GM18519 (cell line): ENCODE data around the gene CDH13.
A peak's percentile ranks its signal among the peaks of the same experiment; 100 is the strongest.

Source experiments
- ATAC-seq: cut with Tn5 transposase; IDR thresholded peaks from one replicate; pipeline ENCODE4 v1.9.1; 2021; ENCODE audit warnings: mild to moderate bottlenecking, moderate library complexity; ENCODE audit not compliant: unreplicated experiment, low FRiP score

Gene CDH13

DNA sequence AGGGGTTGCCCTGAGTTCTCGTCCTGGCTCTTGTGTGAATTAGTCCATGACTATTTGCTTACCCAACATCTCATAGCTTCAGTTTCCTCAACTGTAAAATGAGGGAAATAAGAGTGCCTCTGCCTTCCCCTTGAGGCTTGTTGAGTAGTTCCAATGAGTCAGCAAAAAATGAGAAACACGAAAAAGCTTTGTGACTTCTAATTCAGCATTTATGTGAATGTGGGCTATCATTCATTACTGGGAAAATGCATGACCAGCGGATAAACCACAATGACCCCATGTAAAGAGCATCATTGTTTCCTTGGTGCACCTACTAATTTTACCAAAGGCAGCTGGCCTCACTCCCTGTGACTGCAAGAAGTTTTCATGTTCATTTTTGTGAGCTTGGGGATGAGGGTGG, 806.4 kb downstream of the CDH13 start:
- no peak for ATAC-seq

DNA sequence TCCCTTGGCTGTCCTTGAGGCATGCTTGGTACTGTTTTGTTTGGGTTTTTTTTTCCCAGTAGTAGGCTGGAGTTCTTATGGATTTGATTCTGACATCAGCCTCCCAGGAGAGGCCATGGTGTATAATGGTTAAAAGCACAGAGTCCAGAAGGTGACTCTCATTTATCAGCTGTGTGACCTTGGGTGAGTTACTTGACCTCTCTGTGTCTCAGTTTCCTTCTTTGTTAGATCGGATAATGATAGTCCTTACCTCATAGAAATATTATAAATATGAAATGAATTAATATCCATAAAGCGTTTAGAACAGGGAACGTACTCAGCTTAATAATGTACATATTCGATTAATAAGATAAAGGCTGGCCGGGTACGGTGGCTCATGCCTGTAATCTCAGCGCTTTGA, 810.3 kb downstream of the CDH13 start:
- ATAC-seq: no peak

DNA sequence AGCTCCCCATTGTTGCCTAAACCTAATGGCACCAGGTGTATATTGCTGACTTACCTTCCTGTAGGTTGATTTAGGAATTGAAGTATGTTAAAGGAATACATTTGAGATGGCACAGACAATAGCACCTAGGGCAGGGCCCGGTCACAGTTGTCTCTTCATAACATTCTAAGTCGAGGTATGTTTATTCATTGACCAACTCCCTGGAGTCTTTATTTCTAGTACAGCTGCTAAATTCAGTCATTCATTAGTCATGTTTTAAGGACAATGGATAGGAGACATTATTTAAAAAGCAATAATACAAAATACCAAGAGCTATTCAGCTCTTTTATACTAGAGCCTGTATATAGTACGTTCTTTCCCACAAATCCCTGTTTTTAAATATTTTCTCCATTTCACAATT, 811.6 kb downstream of the CDH13 start:
- no peak for ATAC-seq

DNA sequence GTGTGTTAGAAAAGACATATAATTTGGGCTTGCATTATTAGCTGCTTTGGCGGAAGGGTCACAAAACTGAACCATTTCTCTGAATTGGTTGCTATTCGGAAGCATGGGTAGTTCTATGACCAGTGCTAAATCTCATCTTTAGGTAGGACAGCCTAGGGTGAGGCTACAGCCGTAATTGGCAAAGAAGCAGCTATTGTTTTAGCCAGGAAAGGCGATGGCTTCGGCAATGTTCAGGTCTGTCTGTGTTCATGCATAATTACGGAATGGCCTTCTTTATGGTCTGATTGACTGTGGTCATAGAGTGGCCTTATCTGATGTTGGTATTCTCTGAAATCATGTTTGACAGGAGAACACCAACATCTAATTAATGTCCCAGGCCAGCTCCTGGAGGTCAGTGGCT, 812.6 kb downstream of the CDH13 start:
- ATAC-seq: no peak

DNA sequence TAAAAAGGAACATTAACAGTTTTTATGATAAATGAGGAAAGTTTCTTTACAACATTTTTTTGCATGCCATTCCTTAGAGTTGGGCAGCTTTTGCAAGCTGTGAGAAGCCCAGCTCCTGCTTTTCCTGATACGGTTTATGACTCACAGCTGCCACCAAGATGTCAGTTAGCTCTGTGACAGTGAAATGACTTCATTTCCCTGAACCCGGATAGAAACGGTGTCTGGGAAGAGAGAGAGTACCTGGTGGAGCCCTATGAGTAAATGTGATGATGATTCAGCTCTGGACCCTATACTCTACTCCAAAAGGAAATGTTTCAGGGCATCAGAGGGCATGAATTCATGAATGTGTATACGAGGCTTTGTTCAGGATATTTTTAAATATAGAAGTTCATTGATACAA, 814.7 kb downstream of the CDH13 start:
- ATAC-seq: no peak

DNA sequence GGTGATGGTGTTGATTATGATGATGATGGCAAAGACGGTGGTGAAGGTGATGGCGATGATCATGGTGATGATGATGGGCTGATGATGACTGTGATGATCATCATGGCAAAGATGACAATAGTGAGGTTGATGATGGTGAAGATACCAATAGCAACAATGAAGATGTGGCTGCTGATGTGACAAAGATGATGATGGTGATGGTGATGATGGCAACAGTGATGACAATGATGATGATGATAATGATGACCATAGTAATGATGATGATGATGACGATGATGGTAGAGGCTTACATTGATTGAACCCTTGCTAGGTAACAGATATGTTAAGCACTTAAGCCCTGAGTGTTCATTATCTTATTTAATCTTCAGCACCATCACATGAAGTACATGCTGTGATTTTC, 817.2 kb downstream of the CDH13 start:
- no peak for ATAC-seq

DNA sequence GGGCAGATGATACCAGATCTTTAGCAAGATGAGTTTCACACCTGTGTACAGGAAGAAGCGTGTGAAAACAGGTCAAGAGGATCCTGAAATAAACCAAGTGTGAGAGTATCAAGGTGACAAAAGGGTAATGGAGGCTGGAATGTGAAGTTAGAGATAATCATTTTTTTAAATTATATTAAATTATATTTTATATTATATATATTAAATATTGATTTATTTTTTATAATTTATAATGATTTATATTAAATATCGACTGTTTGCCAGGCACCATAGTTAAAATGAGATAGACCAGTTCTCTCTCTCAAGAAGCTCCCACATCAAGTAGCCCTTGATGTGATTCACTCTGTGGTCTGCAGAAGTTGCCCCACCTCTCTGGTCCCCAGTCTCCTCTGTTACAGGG, 820.8 kb downstream of the CDH13 start:
- ATAC-seq: no peak

DNA sequence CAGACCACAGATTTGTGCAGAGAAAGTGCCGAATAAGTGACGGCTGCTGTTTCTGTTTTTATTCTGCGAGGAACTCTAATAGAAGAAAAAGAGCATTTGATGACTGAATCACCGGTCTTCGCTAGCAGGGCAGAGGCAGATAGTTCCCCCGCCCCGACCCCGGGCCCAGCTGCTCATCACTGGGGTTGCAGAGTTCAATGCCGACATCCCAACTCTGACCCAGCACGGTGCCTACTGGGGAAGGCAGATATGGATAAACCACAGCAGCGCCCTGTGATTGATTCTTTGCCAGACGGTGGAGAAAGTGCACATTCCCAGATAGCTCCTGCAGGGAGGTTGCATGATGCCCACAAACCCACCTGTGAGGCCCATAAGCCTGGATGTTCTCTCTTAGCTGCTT, 823.1 kb downstream of the CDH13 start:
- no peak for ATAC-seq

DNA sequence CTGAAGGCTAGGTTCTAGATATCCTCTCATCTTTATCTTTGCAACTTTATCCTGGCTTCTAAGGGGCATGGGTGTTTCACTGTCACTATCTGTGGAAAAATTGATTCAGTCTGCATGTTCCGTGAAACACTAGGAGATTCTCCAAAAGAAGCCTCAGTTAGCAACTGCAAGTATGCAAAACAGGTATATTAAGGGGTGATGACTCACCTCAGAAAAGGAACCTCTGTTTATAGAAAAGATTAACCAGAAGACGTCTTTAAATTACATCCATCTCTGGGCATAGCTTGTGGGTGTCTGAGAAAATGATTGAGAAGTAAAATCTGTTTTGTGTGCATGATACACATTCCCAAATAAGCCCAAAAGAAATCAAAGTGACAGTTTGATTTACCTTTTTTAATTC, 827.2 kb downstream of the CDH13 start:
- ATAC-seq: peak; percentile 53

DNA sequence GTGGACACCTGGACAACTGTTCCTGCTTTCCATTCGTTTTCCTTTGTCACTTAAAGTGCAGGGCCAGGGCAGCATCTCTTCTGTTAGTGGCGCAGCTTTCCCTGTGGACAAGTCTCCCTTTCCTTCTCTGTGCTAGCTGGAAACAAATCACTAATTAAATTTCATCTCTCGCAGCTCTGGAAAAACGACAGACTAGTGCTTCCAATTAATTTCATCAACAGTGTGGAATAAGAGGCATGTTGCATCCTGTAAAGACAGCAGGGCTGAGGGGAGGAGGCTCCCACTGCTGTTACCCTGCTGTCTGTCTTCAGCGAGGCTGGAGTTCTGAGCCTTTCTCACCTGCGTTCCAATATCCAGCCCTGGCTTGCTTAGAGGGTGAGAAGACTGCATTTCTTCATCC, 828.9 kb downstream of the CDH13 start:
- no peak for ATAC-seq

DNA sequence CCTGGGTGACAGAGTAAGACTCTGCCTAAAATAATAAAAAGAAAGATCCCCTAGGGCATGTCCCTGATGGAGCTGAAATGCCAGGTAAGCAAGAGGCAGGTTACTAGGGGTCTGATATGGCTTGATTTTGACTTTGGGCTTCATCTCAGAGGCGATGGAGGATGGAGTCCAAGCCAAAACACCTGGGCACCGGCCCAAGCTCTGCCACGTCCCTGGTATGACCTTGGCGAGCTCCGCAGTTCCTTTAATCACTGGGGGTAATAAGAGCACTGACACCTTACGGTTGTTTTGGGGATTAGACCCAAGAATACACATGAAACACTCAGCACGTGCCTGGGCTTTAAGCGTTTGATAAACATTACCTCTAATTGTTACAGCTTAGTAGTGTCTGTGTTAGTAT, 830.2 kb downstream of the CDH13 start:
- no peak for ATAC-seq

DNA sequence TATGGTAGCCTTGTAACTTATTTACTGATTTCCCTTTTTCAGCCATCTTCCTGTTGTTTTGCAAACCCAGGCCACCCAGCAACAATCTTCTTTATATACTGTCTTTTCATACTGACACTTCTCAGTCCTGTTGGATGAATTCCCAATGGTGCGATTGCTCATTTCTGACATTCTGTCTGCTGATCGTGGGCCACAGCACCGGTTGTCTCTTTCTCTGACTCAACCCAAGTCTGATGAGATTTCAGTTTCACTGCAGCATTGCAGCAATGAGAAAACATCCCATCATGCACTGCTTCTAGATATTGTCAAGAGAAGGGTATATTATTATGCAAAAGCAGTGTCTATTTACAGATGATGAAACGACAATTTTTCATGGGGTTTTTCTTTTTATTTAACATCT, 831.8 kb downstream of the CDH13 start:
- ATAC-seq: peak; percentile 84

DNA sequence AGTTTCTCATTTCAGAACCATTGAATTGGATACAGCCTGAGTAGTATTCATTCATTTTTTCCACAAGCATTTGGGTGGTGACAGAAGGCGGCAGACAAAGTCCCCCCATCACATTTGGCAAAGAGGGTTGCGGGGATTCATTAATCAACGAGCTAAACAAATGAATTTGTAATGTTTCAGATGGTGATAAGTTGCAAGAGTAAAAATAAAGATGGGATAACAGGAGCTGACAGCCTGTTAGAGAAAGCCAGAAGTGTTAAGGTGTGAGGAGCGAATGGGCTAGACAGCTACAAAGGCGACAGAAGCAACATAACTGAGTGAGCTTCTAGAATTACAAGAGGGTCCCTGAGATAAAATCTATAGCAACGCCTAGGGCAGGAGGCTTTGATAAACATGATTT, 838.2 kb downstream of the CDH13 start:
- no peak for ATAC-seq

DNA sequence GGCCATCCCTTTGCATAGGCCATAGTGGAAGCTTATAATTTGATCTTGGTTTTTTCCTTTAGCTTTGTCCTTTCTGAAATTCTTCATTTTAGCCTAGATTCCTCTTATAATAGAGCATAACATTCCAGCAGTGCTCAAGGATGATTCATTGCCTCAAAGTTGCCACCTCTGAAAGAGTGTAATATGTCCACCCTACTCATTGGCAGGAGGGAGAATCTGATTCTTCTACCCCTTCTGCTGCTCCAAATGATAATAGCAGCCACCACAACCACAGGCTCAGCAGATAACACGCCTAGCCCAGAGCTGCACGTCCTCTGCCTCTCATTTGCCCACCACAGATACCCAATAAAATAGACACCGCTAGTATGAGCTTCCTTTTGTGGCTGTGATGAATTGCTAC, 843.6 kb downstream of the CDH13 start:
- no peak for ATAC-seq

DNA sequence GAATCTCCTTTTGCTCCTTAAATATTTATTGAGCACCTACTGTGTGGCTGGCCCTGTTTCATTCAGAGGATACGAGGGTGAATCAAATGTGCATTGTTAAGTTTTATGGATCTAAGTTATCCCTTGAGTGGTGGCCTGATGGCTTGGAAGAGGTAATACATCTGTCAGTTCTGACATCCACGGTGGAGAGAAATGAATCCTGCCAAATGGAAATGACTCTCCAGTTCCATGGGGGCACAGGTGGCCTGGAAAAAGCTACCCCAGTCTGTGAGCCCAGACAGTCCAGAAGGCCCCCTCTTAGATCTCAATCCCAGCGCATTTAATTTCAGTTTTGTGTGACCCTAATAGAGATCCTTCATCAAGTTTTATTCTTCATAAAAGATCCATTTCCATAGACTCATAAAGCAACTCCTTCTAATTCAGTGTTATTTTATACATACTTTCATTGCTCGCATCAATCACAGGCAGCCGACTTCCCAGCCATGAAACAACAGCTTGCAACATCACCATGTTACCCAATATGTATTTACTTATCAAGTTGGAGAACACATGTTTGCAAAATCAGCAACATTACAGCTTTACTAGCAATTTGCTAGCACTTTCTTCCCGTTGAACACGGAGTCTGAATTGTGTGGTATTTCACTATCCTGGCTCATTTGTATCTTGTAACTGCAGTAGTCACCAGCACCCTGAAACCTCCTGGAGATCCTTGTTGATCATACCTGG, 846.2 kb downstream of the CDH13 start:
- no peak for ATAC-seq

DNA sequence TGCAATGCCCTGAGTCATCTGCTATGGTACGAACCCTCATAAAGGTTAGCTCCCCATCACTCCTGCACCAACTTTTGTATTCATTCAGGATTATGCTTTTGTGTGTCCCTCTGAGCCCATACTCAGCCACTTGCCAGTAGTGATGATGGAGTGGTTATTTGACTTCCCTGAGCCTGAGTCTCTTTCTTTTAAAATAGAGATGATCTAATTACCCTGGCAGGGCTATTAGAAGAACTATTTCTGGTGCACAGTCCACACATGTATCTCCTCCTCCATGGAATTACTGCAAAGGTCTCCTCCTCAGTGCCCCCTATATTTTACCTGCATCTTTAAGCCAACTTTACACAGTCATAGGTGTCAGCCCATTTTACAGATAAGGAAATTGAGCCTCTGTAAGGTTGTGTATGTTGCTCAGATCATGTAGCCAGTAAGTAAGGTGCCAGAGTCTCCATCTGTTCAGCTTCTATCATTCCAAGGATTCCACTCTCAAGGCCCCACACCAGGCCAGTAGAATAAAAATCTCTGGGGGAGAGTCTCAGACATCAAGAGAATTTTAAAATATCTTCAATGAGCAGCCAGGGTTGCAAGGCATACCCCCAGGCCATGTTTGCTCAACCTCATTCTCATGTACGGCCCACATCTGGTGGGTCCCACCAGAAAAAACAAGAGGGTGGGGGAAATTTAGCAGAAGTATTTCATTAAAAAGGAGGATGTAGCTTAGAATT, 847.3 kb downstream of the CDH13 start:
- no peak for ATAC-seq

DNA sequence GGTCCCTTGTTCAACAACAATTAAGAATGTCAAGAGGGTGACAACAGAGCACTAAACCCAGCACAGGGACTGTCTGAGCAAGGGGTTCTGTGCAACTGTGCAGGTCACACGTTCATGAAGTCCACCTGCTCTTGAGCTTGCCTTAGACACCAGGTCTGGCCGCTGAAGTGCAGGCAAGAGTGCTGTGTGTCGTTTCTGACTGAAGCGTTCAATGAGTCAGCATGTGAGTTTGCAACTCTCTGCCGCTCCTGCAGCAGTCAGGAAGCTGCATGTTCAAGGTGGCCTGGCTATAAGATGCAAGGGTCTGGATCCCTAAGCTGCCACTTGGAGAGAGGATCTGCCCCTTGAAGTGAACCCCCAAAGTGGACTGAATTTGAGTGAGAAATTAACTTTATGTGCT, 848.3 kb downstream of the CDH13 start:
- no peak for ATAC-seq

DNA sequence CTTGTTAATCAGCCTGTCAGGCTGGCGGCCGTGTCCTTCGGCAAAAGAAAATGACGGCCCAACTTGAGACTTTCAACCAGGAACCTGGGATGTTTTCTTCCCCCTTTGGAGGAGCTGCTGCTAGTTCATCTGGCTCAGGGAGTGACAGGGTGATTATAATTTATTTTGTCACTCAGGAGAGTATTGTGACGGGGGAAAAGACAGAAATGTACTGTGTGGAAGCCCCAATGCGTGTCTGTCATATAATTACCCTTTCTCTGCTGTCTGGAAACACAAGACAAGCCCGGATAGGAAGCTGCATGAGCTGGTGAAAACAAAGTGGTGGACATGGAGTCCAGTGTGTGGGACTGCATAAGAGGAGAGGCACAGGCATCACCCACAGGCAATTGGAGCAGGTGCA, 854.8 kb downstream of the CDH13 start:
- ATAC-seq: no peak

DNA sequence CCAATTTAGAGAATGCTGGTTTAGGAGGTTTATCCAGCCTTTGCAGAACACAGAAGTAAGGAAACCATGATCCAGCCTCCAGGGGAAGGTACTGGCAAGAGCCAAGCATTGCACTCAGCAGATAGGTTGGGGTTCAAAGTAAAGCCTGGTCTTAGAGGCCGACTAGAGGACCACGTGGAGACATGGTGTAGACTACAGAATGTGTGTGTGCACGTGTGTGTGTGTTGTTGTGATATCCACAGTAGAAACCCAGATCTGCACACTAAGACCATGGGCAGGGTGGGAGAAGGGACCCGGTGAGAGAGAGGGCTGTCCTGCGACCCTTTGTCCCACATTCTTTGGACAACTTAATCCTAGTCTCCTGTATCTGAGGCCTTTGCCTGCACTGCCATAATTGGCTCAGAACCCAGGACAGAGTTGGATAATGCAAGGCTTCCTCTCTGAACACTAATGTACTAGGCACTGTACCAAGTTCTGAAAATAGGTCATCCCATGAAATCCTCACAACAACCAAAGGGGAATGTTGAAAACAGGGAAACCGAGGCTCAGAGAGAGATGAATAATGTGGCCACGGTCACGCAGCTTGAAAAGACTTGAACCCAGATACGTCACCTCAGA, 855.9 kb downstream of the CDH13 start:
- ATAC-seq: no peak

DNA sequence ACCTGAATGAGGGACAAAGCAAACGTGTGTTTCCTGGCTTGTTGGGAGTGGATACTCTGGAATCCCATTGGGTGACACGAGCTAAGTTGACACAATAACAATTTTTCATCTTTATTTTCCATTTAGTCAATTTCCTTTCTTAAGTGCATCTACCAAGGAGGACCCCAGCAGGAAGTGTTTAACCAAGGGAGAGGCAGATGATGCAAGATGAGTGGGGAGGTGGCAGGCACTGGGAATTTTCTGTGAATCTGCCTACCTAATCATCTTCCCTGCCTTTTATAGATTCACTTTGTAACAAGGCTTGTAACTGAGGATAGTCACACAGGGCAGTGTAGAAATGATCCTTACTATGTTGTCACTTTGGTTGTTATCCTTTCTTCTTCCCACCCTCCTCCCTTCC, 863.3 kb downstream of the CDH13 start:
- ATAC-seq: no peak

DNA sequence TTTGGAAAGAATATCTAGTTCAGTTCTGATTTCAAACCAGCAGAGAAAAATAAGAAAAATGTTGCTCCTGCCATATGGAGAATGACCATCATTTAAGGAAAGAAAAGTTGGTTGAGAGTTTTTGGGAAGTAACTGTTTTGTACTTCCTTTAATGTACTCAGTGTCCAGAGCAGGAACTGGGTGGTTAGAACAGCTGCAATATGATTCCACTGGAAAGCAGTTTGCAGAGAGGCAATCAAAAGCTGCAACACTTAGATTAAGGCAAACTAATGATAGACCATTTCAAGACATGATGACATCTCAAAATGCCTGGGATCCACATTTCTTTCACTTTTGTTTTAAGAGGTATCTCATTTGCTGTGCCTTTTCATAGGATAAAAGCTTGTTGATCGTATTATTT, 867.7 kb downstream of the CDH13 start:
- no peak for ATAC-seq

DNA sequence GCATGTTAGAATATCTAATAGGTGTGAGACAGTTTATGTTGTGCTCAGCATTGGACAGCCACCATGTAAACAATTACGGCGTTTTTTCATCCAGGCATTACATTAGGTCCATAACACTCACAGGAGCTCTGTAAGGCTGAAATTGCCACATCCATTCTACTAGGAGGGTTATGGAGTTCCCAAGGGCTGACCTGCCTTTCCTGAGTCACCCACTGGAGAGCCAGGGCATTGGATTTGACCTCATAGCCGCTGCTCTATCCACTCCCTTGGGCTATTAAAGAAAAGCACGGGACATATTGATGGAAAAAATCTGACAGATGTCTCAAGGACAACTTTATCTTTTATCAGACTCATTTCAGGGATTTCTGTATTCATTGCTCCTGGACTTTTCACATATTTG, 874.7 kb downstream of the CDH13 start:
- no peak for ATAC-seq
